GM12878 (cell line): ENCODE data around the gene KLHDC8A.

Experiments
- EP300 ChIP-seq, 2 experiments: fragments of 150-350 bp in 1 of 2; IDR thresholded peaks; 2 replicates each; pipeline ENCODE4 v1.6.1; 2011 to 2012; ENCODE audit warnings: low read depth in 2 of 2, low read length in 2 of 2, borderline replicate concordance in 1 of 2, improper control_type of control experiment in 1 of 2, inconsistent platforms in 1 of 2; ENCODE audit not compliant: control insufficient read depth in 1 of 2
- POLR2A ChIP-seq: IDR thresholded peaks from 2 replicates; pipeline ENCODE4 v1.6.1; 2011; ENCODE audit warnings: low read depth, mild to moderate bottlenecking, low read length
- TF ChIP-seq, protein P1 (sequence below), 3 experiments: IDR thresholded peaks in 2 of 3; conservative IDR thresholded peaks in 1 of 3; 2 replicates each; pipeline ENCODE4 v1.5.1; 2011; ENCODE audit warnings: low read depth in 3 of 3, low read length in 3 of 3, mild to moderate bottlenecking in 3 of 3, control low read depth in 2 of 3, moderate library complexity in 2 of 3, inconsistent platforms in 1 of 3, mixed read lengths in 1 of 3; ENCODE audit not compliant: control insufficient read depth in 2 of 3, insufficient read depth in 1 of 3; ENCODE audit errors: extremely low read depth in 1 of 3

GRCh38 chr1:205298191-205298994 lies 58.3 kb downstream of the KLHDC8A start:
- TF ChIP-seq, protein P1, sequence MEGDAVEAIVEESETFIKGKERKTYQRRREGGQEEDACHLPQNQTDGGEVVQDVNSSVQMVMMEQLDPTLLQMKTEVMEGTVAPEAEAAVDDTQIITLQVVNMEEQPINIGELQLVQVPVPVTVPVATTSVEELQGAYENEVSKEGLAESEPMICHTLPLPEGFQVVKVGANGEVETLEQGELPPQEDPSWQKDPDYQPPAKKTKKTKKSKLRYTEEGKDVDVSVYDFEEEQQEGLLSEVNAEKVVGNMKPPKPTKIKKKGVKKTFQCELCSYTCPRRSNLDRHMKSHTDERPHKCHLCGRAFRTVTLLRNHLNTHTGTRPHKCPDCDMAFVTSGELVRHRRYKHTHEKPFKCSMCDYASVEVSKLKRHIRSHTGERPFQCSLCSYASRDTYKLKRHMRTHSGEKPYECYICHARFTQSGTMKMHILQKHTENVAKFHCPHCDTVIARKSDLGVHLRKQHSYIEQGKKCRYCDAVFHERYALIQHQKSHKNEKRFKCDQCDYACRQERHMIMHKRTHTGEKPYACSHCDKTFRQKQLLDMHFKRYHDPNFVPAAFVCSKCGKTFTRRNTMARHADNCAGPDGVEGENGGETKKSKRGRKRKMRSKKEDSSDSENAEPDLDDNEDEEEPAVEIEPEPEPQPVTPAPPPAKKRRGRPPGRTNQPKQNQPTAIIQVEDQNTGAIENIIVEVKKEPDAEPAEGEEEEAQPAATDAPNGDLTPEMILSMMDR (IDR thresholded peaks at IDR 0.05 in 2 of 3, conservative IDR thresholded peaks at IDR 0.05 in 1 of 3; ENCODE audit: control insufficient read depth in 2 of 3, extremely low read depth in 1 of 3, insufficient read depth in 1 of 3, low read depth in 3 of 3, low read length in 3 of 3) = no peak
- TF ChIP-seq EP300 (IDR thresholded peaks at IDR 0.05; ENCODE audit: borderline replicate concordance in 1 of 2, control insufficient read depth in 1 of 2, low read depth in 2 of 2, low read length in 2 of 2) (no peak), POLR2A (no peak)
